Measurements from ENCODE around the gene P3R3URF. TPM values are rescaled to one million over a fixed set of nuclear protein-coding genes. Genes with fewer than 3 reads are reported as not detected.

The P3R3URF gene
- total and polyA plus RNA-seq, 9 of the 15 experiments (the other 6 are each of a cell fraction or from before 2014, with no cell fraction given): not detected

DNA sequence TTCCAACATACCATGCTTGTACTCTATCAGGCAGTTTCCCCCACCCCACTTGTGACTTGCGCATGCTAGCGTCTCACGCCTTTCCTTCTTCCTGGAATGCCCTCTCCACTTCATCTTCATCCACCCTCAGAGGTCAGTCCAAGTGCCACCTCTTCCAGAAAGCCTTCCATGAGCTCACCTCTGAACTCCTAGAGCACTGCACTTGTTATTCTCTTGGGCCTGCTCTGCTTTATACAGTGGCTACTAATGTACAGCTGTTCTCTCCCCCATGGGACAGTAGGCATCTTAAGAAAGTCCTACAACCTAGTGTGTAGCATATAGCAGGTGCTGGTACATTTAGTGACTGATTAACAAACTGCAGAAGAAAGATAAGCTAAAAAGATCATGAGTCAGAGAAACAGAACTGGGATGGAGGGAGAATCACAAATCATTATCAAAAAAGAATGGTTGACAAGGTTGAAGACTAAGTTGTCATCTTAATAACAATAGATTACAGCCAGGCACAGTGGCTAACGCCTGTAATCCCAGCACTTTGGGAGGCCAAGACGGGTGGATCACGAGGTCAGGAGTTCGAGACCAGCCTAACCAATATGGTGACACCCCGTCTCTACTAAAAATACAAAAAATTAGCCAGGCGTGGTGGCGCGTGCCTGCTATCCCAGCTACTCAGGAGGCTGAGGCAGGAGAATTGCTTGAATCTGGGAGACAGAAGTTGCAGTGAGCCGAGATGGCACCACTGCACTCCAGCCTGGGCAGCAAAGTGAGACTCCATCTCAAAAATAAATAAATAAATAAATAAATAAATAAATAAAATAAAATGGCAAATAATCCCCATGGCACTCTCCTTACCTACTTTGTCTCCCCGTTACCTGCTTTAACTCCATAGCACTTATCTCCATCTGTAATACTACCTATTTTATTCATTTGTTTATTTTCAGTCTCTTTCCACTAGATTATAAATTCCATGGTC is 17.7 kb downstream of the P3R3URF start (continued):
- TF ChIP-seq, protein P1, sequence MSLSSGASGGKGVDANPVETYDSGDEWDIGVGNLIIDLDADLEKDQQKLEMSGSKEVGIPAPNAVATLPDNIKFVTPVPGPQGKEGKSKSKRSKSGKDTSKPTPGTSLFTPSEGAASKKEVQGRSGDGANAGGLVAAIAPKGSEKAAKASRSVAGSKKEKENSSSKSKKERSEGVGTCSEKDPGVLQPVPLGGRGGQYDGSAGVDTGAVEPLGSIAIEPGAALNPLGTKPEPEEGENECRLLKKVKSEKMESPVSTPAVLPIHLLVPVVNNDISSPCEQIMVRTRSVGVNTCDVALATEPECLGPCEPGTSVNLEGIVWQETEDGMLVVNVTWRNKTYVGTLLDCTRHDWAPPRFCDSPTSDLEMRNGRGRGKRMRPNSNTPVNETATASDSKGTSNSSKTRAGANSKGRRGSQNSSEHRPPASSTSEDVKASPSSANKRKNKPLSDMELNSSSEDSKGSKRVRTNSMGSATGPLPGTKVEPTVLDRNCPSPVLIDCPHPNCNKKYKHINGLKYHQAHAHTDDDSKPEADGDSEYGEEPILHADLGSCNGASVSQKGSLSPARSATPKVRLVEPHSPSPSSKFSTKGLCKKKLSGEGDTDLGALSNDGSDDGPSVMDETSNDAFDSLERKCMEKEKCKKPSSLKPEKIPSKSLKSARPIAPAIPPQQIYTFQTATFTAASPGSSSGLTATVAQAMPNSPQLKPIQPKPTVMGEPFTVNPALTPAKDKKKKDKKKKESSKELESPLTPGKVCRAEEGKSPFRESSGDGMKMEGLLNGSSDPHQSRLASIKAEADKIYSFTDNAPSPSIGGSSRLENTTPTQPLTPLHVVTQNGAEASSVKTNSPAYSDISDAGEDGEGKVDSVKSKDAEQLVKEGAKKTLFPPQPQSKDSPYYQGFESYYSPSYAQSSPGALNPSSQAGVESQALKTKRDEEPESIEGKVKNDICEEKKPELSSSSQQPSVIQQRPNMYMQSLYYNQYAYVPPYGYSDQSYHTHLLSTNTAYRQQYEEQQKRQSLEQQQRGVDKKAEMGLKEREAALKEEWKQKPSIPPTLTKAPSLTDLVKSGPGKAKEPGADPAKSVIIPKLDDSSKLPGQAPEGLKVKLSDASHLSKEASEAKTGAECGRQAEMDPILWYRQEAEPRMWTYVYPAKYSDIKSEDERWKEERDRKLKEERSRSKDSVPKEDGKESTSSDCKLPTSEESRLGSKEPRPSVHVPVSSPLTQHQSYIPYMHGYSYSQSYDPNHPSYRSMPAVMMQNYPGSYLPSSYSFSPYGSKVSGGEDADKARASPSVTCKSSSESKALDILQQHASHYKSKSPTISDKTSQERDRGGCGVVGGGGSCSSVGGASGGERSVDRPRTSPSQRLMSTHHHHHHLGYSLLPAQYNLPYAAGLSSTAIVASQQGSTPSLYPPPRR (CRISPR knock-in tag; IDR thresholded peaks at IDR 0.05; ENCODE audit: borderline replicate concordance): peak; percentile 93; the same call in 1 of the 2 replicates
- TF ChIP-seq RBBP5 (IDR thresholded peaks at IDR 0.05; ENCODE audit: borderline replicate concordance, insufficient read depth, low read length, poor library complexity, severe bottlenecking) (peak; percentile 71), DACH1 (IDR thresholded peaks at IDR 0.05; ENCODE audit: partially characterized antibody) (peak; percentile 99), ZNF707 (CRISPR knock-in tag; conservative IDR thresholded peaks at IDR 0.05) (no peak), MEIS2 (IDR thresholded peaks at IDR 0.05; ENCODE audit: partially characterized antibody) (peak; percentile 100), SRSF7 (optimal IDR thresholded peaks at IDR 0.05; ENCODE audit: low read depth, low read length) (no peak), ZNF197 (CRISPR knock-in tag; IDR thresholded peaks at IDR 0.05; ENCODE audit: low read depth) (peak; percentile 96; the same call in 1 of the 2 replicates), RUNX1 (IDR thresholded peaks at IDR 0.05; ENCODE audit: low read depth) (no peak), NELFE (IDR thresholded peaks at IDR 0.05; ENCODE audit: insufficient read depth, insufficient read length) (no peak), ZNF134 (CRISPR knock-in tag; conservative IDR thresholded peaks at IDR 0.05) (peak; percentile 90), ZBED1 (IDR thresholded peaks at IDR 0.05) (no peak), MECOM (CRISPR knock-in tag; IDR thresholded peaks at IDR 0.05) (peak; percentile 92), SIN3A (IDR thresholded peaks at IDR 0.05; ENCODE audit: borderline replicate concordance in 2 of 2, control insufficient read depth in 1 of 2, low read depth in 2 of 2, low read length in 2 of 2) (no peak), HDAC2 (IDR thresholded peaks at IDR 0.05) (peak; percentile 99)
- TF ChIP-seq, protein P2, sequence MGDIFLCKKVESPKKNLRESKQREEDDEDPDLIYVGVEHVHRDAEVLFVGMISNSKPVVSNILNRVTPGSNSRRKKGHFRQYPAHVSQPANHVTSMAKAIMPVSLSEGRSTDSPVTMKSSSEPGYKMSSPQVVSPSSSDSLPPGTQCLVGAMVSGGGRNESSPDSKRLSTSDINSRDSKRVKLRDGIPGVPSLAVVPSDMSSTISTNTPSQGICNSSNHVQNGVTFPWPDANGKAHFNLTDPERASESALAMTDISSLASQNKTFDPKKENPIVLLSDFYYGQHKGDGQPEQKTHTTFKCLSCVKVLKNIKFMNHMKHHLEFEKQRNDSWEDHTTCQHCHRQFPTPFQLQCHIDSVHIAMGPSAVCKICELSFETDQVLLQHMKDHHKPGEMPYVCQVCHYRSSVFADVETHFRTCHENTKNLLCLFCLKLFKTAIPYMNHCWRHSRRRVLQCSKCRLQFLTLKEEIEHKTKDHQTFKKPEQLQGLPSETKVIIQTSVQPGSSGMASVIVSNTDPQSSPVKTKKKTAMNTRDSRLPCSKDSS (IDR thresholded peaks at IDR 0.05; ENCODE audit: low read depth, partially characterized antibody): no peak
- TF ChIP-seq, protein P3, sequence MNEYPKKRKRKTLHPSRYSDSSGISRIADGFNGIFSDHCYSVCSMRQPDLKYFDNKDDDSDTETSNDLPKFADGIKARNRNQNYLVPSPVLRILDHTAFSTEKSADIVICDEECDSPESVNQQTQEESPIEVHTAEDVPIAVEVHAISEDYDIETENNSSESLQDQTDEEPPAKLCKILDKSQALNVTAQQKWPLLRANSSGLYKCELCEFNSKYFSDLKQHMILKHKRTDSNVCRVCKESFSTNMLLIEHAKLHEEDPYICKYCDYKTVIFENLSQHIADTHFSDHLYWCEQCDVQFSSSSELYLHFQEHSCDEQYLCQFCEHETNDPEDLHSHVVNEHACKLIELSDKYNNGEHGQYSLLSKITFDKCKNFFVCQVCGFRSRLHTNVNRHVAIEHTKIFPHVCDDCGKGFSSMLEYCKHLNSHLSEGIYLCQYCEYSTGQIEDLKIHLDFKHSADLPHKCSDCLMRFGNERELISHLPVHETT (CRISPR knock-in tag; conservative IDR thresholded peaks at IDR 0.05 in 1 of 2, IDR thresholded peaks at IDR 0.05 in 1 of 2): peak in 1 of 2 experiments; percentile 92; a peak in 2 of 4 replicates
- TF ChIP-seq, protein P4, sequence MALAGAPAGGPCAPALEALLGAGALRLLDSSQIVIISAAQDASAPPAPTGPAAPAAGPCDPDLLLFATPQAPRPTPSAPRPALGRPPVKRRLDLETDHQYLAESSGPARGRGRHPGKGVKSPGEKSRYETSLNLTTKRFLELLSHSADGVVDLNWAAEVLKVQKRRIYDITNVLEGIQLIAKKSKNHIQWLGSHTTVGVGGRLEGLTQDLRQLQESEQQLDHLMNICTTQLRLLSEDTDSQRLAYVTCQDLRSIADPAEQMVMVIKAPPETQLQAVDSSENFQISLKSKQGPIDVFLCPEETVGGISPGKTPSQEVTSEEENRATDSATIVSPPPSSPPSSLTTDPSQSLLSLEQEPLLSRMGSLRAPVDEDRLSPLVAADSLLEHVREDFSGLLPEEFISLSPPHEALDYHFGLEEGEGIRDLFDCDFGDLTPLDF (CRISPR knock-in tag; IDR thresholded peaks at IDR 0.05): no peak
